SW480 (cell line): ENCODE results near the gene FGF21.
A peak's percentile ranks its signal among the peaks of the same experiment; 100 is the strongest.
"Not testable (repeated sequence)": the region's sequence is repeated elsewhere in the genome, so short reads cannot be mapped to it uniquely, and the experiment has no call there.

Experiments used
- DNase-seq: peaks from one replicate; pipeline ENCODE4 v3.0.0-alpha.2; 2016; ENCODE audit warnings: low spot score

Gene FGF21

DNA sequence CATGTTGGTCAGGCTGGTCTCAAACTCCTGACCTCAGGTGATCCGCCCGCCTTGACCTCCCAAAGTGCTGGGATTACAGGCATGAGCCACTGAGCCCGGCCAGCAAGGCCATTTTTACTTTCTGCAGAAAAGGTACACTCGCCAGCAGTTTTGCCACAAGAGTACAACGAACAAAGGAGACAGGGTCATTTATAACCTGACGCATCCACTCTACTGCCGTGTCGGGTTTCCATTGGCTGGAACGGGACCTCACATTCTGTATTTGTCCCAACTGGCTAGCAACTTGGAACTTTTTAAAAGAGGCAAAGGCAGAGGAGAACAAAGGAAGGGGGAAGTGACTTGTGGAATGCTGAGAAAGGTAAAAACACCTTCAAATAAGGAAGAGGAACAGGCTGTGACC is 32.0 kb downstream of the FGF21 start:
- DNase-seq: not testable (repeated sequence)

DNA sequence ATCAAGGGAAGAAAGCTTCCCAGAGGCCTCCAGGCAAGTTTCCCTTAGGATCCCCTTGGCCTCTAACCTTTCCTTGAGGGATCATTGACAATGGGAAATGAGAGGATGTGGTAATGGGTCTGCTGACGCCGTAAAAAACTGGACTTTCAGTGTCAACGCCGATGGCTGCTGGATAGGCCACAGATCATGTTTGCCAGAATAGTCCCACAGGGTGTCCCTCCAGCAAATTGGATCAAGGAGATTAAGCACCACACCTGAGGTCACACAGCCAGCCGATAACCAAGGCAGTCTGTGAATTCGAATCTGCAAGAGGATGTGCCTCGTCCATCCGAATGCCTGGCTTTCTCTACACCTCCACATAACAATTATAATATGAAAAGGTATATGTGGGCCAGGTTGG is 37.9 kb downstream of the FGF21 start:
- DNase-seq: no peak

DNA sequence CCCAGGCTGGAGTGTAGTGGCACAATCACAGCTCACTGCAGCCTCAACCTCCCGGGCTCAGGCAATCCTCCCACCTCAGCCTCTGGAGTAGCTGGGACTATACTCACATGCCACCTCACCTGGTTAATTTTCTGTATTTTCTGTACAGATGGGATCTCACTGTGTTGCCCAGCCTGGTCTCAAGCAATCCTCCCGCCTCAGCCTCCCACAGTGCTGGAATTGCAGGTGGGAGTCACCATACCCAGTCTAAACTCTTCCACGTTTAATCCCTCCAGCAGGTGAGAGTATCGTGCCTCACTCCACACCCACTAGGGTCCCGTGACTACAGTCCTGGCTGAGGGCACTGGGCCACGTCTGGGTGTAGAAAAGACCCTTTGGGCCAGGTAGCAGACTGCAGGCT is 39.0 kb downstream of the FGF21 start:
- no peak for DNase-seq

DNA sequence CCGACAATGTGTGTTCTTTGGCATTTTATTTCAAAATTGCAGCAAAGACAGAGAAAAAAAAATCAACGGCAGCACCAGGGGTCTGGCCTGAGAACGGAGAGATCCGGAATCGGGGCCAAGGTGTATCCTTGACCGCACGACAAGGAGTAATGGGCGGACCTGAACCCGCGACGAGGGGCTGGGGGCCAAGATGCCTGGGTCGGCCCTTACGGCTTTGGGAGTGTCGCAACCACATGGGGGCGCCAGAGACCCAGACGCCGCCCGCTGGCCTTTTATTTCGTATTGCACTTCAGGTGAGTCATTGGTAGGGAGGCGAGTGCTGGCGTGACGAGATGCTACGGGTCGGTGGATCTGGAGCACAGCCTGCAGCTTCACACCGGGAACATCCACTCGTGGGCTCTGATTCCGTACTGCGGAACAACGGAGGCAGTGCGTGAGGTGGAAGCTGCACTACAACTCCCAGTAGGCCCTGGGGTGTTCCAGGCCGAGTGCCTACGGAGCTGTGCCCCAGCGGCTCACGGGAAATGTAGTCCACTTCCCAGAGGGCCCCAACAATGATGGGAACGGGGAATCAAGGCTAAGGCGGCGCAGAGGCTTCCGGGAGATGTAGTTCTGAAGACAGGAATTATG is 39.8 kb downstream of the FGF21 start:
- peak; percentile 96 for DNase-seq

DNA sequence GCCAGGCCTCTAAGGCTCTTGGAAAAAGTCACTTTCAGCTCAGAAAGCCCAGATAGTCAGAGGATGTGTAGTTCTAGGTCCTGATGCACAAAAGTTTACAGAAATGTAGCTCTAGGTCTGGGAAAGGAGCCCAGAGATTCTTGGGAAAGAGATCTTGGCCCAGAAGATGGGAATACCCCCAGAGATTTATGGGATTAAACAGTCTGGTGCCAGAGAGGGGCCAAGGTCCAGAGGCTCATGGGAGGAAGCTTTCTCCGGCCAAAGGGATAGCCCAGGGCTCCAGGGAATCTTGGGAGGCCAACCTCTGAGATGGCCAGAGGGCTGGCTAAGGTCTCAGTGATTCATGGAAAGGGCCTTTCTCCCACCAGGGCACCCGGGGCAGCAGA is 40.4 kb downstream of the FGF21 start:
- DNase-seq: no peak

DNA sequence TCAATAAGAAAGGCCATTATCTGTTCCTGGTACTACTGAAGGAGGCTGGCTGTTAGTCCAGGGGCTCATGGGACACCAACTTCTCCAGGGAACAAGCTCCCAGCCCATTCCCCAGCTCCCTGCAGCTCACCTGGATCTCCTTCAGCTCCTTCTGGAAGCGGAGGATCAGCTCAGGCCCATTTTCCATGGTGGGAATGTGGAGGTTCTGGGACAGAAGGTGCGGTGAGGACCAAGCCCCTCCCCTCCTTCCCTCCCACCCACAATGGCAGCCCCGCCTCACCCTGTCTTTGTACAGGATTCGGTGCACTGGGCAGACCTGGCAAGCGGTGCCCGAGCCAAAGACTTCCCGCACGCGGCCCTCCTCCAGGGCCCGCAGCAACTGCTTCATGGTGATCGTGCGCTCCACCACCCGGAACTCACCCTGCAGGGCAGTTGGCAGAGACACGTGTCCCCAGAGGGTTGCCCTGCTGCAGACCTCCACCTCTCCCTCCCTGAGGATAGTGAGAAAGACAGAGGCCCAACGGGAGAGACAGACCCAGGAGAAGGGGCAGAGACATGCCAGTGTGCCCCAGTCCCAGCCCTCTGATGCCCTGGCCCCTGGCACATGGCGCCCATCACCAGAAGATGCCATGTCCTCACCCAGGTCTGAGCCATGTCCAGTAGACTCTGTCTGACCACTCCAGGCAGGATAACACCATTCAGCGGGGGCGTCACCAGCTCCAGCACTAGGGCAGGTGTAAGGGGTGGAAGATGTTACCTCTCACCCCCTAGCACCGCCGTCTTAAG is 41.2 kb downstream of the FGF21 start:
- DNase-seq: no peak

DNA sequence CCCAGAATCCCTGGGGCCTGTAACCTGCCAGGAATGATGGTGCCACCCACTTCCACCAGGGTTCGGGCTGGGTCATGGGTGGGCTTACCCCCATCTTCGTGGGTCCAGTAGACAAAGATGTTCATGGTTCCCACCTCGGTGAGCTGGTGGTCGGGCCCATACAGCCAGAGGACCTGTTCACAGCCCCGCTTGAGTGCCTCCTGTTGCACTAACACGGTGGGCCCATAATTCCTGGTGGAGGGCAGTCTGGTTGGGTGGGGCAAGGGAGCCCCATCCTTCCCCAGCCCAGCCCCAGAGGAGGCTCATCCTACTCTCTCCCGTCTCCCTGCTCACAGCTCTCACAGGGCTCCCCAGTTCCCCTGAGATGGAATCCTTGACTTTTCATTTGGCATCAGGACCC is 41.8 kb downstream of the FGF21 start:
- no peak for DNase-seq

DNA sequence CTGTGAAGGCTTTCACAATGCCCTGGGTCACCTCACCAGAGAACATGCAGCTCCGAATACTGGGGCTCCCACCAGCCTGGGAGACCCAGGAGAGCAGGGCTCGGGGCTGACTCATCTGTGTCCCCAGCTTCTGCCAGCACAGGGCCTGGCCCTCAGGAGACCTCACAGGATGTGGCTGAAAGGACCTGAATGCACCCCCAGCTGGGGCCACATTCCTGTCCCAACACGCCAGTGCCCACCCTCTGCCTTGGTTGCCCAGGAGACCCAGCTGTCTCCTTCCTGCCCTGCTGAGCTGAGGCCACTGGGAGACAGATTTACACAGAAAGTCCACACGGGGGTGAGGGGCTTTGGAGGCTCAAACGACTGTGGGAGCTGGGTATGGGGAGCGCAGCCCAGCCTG is 43.6 kb downstream of the FGF21 start:
- no peak for DNase-seq

DNA sequence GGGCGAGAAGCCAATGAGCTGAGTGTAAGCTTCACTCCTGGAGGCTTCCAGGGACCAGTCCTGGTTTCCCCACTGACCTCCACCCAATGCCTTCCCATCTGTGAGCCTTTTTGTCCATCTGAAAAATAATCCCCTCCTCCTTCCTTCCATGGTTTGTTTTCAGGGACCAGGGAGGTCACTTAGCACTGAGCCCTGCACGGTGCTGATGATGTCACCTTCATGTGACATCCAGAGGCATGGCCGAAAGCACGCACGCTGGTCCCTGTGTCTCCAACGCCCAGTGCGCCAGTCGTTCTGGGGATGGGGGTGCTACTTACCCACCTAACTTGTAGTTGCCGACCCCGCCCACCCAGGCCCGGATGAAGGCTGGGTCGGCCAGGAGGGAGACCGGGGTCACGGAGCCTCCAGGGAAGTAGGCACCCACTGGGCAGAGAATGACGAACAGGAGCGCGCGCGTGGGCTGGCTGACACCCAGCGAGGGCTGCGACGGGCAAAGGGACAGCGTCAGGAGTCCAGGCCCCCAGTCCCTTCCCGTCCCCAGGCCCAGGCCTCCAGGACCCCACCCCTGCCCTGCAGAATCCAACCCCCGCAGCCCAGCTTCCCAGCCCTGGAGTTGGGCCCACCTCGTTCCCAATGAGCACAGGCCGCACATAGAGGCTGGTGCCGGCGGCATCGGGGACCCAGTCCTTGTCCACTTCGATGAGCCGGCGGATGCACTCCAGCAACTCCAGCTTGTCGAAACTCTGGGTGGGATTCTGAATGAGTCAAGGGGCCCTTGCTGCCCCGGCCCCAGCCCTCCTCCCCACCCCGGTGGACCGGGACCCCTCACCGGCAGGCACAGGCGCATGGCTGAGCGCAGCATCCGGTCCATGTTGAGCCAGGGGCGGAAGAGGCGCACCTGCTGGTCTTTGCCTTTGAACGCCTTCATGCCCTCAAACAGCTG is 44.3 kb downstream of the FGF21 start:
- no peak for DNase-seq

DNA sequence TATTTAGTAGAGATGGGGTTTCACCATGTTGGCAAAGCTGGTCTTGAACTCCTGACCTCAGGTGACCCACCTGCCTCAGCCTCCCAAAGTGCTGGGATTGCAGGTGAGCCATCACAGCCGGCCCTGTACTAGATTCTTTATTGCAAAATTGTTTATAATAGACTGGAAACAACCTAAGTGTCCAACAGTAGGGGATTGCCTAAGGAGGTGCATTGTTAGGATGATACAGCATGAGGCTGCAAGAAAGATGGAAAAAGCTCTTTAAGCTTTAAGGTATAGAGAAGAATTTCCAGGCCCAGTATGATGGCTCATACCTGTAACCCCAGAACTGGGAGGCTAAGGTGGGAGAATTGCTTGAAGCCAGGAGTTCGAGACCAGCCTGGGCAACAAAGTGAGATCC is 47.3 kb downstream of the FGF21 start:
- DNase-seq: no peak

DNA sequence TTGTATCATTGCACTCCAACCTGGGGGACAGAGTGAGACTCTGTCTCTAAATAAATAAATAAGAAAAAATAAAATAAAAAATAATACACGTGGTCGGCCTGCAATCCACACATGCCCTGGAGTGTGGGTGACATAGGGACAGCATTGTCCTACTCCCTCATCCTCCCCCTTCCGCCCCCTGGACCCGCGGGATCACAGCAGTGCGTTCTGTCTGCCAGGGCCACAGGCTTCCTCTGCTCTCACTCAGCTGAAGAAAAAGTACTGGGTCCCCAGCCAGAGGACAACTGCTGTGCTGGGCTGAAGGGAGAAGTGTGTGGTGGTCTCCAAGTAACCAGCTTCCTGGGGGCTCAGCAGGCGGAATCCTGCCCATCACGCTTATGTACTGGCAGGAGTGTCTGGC is 49.2 kb downstream of the FGF21 start:
- DNase-seq: no peak

DNA sequence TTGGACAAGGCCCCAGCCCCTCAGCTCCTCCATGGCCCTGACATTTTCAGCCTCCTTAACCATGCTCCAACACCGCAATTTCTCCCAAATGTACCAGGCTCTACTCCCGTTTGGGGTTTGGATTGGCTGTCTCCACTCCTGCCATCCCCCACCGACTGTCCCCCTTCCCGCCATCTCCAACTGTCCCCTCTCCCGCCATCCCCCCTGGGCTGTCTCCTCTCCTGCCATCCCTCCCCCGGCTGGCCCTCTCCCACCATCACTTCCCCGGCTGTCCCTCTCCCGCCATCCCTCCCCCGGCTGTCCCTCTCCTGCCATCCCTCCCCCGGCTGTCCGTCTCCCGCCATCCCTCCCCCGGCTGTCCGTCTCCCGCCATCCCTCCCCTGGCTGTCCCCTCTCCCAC is 50.1 kb downstream of the FGF21 start:
- no peak for DNase-seq

DNA sequence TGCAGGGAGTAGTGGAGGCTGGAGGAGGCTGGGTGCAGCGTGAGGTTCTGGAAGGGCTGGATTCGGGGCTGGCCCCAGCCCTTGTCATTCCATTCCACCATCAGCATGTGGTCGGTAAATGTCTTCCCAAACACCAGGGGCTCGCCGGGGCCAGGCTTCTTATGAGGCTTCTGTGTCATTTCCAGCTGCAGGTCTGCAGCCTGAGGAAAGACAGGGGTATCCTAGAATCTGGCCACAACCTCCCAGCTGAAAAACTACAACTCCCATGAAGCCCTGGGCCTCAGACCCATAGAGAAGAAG is 51.1 kb downstream of the FGF21 start:
- DNase-seq: peak; percentile 50

DNA sequence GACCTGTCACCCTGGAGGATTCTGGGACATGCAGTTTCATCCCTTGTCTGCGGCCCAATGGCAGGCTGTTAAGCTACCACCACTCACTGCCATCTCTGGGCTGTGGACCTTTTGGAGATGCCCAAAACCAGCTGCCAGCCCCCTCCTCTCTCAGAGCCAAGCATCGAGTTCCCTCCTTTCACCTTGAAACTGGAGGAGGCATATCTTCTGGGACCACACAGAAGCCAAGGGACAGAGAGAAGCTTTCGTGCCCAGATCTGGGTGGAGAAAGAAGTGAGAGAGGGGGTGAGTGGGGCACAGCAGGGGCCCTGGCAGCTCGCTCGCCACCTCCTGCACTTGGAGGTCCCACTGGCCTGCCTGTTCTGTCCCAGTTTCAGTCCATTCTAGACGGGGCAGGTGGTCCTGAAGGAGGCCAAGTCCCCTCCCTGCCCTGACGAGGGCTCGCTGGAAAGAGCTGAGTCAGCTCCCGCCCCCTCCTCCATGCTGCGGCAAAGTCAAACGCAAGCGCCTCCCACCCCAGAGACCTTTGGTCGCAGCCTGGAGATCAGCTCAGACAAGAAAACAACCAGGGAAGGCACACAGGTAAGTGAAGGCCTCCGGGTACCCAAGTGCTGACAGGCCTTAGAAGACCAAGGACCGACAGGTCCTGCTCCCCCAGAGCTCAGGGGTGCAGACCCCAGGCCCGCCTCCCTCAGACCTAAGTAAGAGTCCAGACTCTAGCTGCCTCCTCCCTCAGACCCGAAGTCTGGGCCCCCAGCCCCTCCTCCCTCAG is 51.7 kb downstream of the FGF21 start:
- DNase-seq: no peak

DNA sequence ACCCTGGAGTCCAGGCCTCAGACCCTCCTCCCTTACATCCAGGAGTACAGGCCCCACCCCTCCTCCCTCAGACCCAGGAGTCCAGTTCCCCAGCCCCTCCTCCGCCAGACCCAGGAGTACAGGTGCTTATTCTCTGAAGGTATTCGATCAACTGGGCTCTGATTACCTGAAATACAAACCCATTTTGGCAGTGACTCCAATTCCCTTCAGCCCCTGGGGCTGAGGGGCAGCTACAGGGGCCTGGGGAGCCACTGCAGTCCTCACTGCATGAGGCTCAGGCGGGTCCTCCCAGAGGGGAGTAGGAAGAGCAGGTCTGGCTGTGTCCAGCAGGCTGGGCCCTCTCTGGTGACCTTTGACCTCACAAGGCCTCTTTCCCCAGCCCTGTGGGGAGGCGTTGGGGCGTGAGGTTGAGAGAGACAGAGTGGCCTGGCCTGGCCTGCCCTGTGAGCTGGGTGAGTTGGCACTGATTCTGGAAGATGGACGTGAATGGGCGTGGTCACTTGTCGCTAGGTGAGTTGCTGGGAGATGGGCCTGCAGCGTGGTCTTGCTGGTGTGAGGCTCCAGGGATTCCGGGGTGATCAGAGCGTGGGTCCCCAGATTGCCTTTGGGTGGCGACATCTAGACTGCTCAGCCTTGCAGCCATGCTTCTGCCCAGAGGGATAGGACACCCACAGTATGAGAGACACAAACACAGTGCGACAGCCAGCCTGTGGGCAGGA is 52.4 kb downstream of the FGF21 start:
- DNase-seq: no peak
